Activated CD4-positive, alpha-beta memory T cell treated with anti-CD3 and anti-CD28 coated beads for 36 hours (primary cell): ENCODE data around the gene HLA-DMA. TPM values are rescaled to one million over a fixed set of nuclear protein-coding genes. Genes with fewer than 3 reads are reported as not detected.

Experiments used
- CTCF ChIA-PET: fragments of 350-600 bp; sonication (Branson Sonifier 250); formaldehyde crosslinking; loops from one replicate; lab custom pipeline; 2021; ENCODE audit warnings: antibody characterized with exemption, inconsistent platforms; lab: Charles Lee
- POLR2A ChIA-PET: fragments of 350-600 bp; sonication (Branson Sonifier 250); formaldehyde crosslinking; loops from one replicate; lab custom pipeline; 2021; ENCODE audit warnings: antibody characterized with exemption; lab: Charles Lee
- DNase-seq: peaks from one replicate; pipeline ENCODE4 v3.0.0-alpha.2; 2020
- H3K27ac Mint-ChIP-seq: one replicate; pipeline ENCODE4 v1.8.0; 2021; ENCODE audit warnings: mixed read lengths
- H3K27me3 Mint-ChIP-seq: one replicate; pipeline ENCODE4 v1.8.0; 2021; ENCODE audit warnings: mixed read lengths
- H3K36me3 Mint-ChIP-seq: one replicate; pipeline ENCODE4 v1.8.0; 2021; ENCODE audit warnings: mixed read lengths
- H3K4me1 Mint-ChIP-seq: one replicate; pipeline ENCODE4 v1.8.0; 2021; ENCODE audit warnings: low read depth, mixed read lengths
- H3K4me3 Mint-ChIP-seq: one replicate; pipeline ENCODE4 v1.8.0; 2021; ENCODE audit warnings: mild to moderate bottlenecking, mixed read lengths
- H3K9me3 Mint-ChIP-seq: one replicate; pipeline ENCODE4 v1.8.0; 2021; ENCODE audit warnings: mixed read lengths
- intact Hi-C: fragments of 100-400 bp; cut with micrococcal nuclease; formaldehyde crosslinking; loops from one replicate; pipeline ENCODE4 v1.15.1; 2023
- total RNA-seq, 2 experiments: library from RNA; stranded (reverse); gene quantifications; one replicate each; pipeline ENCODE4 v1.2.3, GENCODE V29; 2021

HLA-DMA gene
- total RNA-seq: 10 to 100 TPM in 1 of 2 experiments, 1 to 10 TPM in 1; 9.6 to 10.2 TPM

- Mint-ChIP-seq H3K27me3 (no peaks in the 10 kb centered on the region), H3K27ac (peak within 1 kb of the TSS; percentile 39), H3K36me3 (no peaks in the 10 kb centered on the region), H3K4me3 (peak within 1 kb of the TSS; percentile 64), H3K4me1 (peaks cover 51% of the 10 kb centered on the region), H3K9me3 (no peaks in the 10 kb centered on the region)
- ChIA-PET POLR2A (interaction anchor here (0.8 to 4.3 kb wide), 8 partner anchors 9 to 115 kb away, joined by 3 to 68 read pairs (median 5); partner anchors contain the start of genes BRD2 and TAP2), CTCF (interaction anchor here (0.7 to 8.7 kb wide), 34 partner anchors 11 to 757 kb away, joined by 3 to 250 read pairs (median 5); partner anchors contain the start of genes BRD2, HLA-DMB, PSMB9 and TAP1)
- intact Hi-C loops: loop anchor here (1.0 to 2.0 kb wide), 6 partner anchors 12 to 68 kb away; partner anchors contain the start of gene HLA-DMB
- DNase-seq: peak; percentile 83
Observed at GRCh38 chr6:32952817-32953739, at the start of gene HLA-DMA. HLA-DMA (minus strand) TSS chr6:32953097; CDS start chr6:32953036, 61 bp downstream.

- intact Hi-C loops: no loop called here
- Mint-ChIP-seq H3K36me3 (no peaks in the 10 kb centered on the region), H3K4me3 (no peak overlapping the region), H3K27me3 (peaks cover 13% of the 10 kb centered on the region), H3K9me3 (no peaks in the 10 kb centered on the region), H3K4me1 (peaks cover 4% of the 10 kb centered on the region), H3K27ac (no peak overlapping the region)
- no peak for DNase-seq
- CTCF ChIA-PET: interaction anchor here (0.6 to 1.4 kb wide), 4 partner anchors 13 to 247 kb away, joined by 3 to 5 read pairs (median 4); no protein-coding TSS in a partner anchor
- POLR2A ChIA-PET: no interaction called here
Observed at GRCh38 chr6:33001685-33002084, 48.8 kb upstream of the HLA-DMA start.

- Mint-ChIP-seq H3K36me3 (no peaks in the 10 kb centered on the region), H3K4me1 (peaks cover 4% of the 10 kb centered on the region), H3K9me3 (no peaks in the 10 kb centered on the region), H3K4me3 (no peak overlapping the region), H3K27me3 (peaks cover 20% of the 10 kb centered on the region), H3K27ac (no peak overlapping the region)
- POLR2A ChIA-PET: no interaction called here
- intact Hi-C loops: no loop called here
- CTCF ChIA-PET: interaction anchor here (1.1 to 1.6 kb wide), 7 partner anchors 13 to 249 kb away, joined by 3 to 5 read pairs (median 5); no protein-coding TSS in a partner anchor
- peak; percentile 42 for DNase-seq
Observed at GRCh38 chr6:33000055-33000454, 47.2 kb upstream of the HLA-DMA start.

- intact Hi-C loops: no loop called here
- Mint-ChIP-seq H3K4me3 (no peak overlapping the region), H3K27me3 (peaks cover 16% of the 10 kb centered on the region), H3K4me1 (peaks cover 4% of the 10 kb centered on the region), H3K36me3 (no peaks in the 10 kb centered on the region), H3K27ac (no peak overlapping the region), H3K9me3 (no peaks in the 10 kb centered on the region)
- DNase-seq: no peak
- ChIA-PET CTCF (no interaction called here), POLR2A (no interaction called here)
Observed at GRCh38 chr6:32995448-32995847, 42.6 kb upstream of the HLA-DMA start.

GRCh38 chr6:32993363-32993973 is 40.6 kb upstream of the HLA-DMA start:
- Mint-ChIP-seq H3K4me3 (no peak overlapping the region), H3K4me1 (peaks cover 4% of the 10 kb centered on the region), H3K27me3 (peaks cover 11% of the 10 kb centered on the region), H3K36me3 (no peaks in the 10 kb centered on the region), H3K27ac (no peak overlapping the region), H3K9me3 (no peaks in the 10 kb centered on the region)
- no peak for DNase-seq
- intact Hi-C loops: no loop called here
- ChIA-PET CTCF (interaction anchor here (1.1 kb wide), 2 partner anchors 9 to 21 kb away, joined by 3 to 4 read pairs; no protein-coding TSS in a partner anchor), POLR2A (no interaction called here)

GRCh38 chr6:32991972-32992371 is 39.1 kb upstream of the HLA-DMA start:
- no peaks in the 10 kb centered on the region for H3K36me3 Mint-ChIP-seq
- intact Hi-C loops: no loop called here
- no peaks in the 10 kb centered on the region for H3K9me3 Mint-ChIP-seq
- H3K27ac Mint-ChIP-seq: no peak overlapping the region
- ChIA-PET CTCF (interaction anchor here (0.8 to 1.1 kb wide), 2 partner anchors 8 to 59 kb away, joined by 3 read pairs; no protein-coding TSS in a partner anchor), POLR2A (no interaction called here)
- H3K4me3 Mint-ChIP-seq: no peak overlapping the region
- H3K27me3 Mint-ChIP-seq: peaks cover 9% of the 10 kb centered on the region
- DNase-seq: no peak
- H3K4me1 Mint-ChIP-seq: peaks cover 4% of the 10 kb centered on the region

- ChIA-PET CTCF (interaction anchor here (0.7 to 11.6 kb wide), 8 partner anchors 20 to 151 kb away, joined by 3 to 384 read pairs (median 4); partner anchors contain the start of genes BRD2, HLA-DMB and TAP2), POLR2A (interaction anchor here (1.0 kb wide), 1 partner anchor 55 kb away, joined by 3 read pairs; no protein-coding TSS in a partner anchor)
Observed at GRCh38 chr6:32989368-32989767, 36.5 kb upstream of the HLA-DMA start.

GRCh38 chr6:32984622-32985389 is 31.9 kb upstream of the HLA-DMA start:
- ChIA-PET CTCF (interaction anchor here (0.6 to 11.6 kb wide), 57 partner anchors 8 to 883 kb away, joined by 3 to 384 read pairs (median 7); partner anchors contain the start of genes BRD2, HLA-DMA, HLA-DMB and HLA-DPA1), POLR2A (interaction anchor here (0.8 to 6.7 kb wide), 5 partner anchors 14 to 146 kb away, joined by 3 to 125 read pairs (median 4); partner anchors contain the start of genes BRD2 and TAP2)
- no peaks in the 10 kb centered on the region for H3K9me3 Mint-ChIP-seq
- H3K4me3 Mint-ChIP-seq: no peak overlapping the region
- H3K36me3 Mint-ChIP-seq: peaks cover 17% of the 10 kb centered on the region
- peaks cover 19% of the 10 kb centered on the region for H3K4me1 Mint-ChIP-seq
- intact Hi-C loops: loop anchor here (1.0 to 2.0 kb wide), 4 partner anchors 32 to 100 kb away; partner anchors contain the start of genes HLA-DMA and HLA-DMB
- H3K27ac Mint-ChIP-seq: no peak overlapping the region
- peak; percentile 93 for DNase-seq
- H3K27me3 Mint-ChIP-seq: no peaks in the 10 kb centered on the region

More at GRCh38 chr6:32989368-32989767, 36.5 kb upstream of the HLA-DMA start:
- no peak overlapping the region for H3K4me3 Mint-ChIP-seq
- H3K36me3 Mint-ChIP-seq: no peaks in the 10 kb centered on the region
- H3K9me3 Mint-ChIP-seq: no peaks in the 10 kb centered on the region
- DNase-seq: no peak
- intact Hi-C loops: no loop called here
- peaks cover 2% of the 10 kb centered on the region for H3K27me3 Mint-ChIP-seq
- H3K27ac Mint-ChIP-seq: no peak overlapping the region
- peaks cover 8% of the 10 kb centered on the region for H3K4me1 Mint-ChIP-seq

GRCh38 chr6:32983964-32984621 is 31.2 kb upstream of the HLA-DMA start:
- POLR2A ChIA-PET: interaction anchor here (0.8 to 6.7 kb wide), 6 partner anchors 13 to 146 kb away, joined by 3 to 125 read pairs (median 4); partner anchors contain the start of genes BRD2 and TAP2
- Mint-ChIP-seq H3K27ac (no peak overlapping the region), H3K27me3 (no peaks in the 10 kb centered on the region), H3K36me3 (peaks cover 23% of the 10 kb centered on the region), H3K4me1 (peaks cover 19% of the 10 kb centered on the region), H3K9me3 (no peaks in the 10 kb centered on the region), H3K4me3 (no peak overlapping the region)
- no peak for DNase-seq
- intact Hi-C loops: loop anchor here (1.0 to 2.0 kb wide), 4 partner anchors 31 to 99 kb away; partner anchors contain the start of genes HLA-DMA and HLA-DMB
- CTCF ChIA-PET: interaction anchor here (0.6 to 11.6 kb wide), 55 partner anchors 9 to 288 kb away, joined by 3 to 384 read pairs (median 7); partner anchors contain the start of genes BRD2, HLA-DMA, HLA-DMB and HLA-DPA1

- DNase-seq: no peak
- H3K27ac Mint-ChIP-seq: no peak overlapping the region
- no peak overlapping the region for H3K4me3 Mint-ChIP-seq
- POLR2A ChIA-PET: interaction anchor here (1.2 to 6.7 kb wide), 3 partner anchors 12 to 138 kb away, joined by 3 to 125 read pairs (median 4); partner anchors contain the start of gene BRD2
- H3K27me3 Mint-ChIP-seq: no peaks in the 10 kb centered on the region
- intact Hi-C loops: no loop called here
- CTCF ChIA-PET: interaction anchor here (1.1 to 11.6 kb wide), 18 partner anchors 9 to 156 kb away, joined by 3 to 384 read pairs (median 18); partner anchors contain the start of genes BRD2, HLA-DMA, HLA-DMB and HLA-DPA1
- H3K36me3 Mint-ChIP-seq: peaks cover 29% of the 10 kb centered on the region
- peaks cover 22% of the 10 kb centered on the region for H3K4me1 Mint-ChIP-seq
- no peaks in the 10 kb centered on the region for H3K9me3 Mint-ChIP-seq
Observed at GRCh38 chr6:32983493-32983848, 30.6 kb upstream of the HLA-DMA start.
